ENCODE data around the gene RANGAP1.
A peak's percentile ranks its signal among the peaks of the same experiment; 100 is the strongest.

Gene RANGAP1

GRCh38 chr22:41240377-41241132, 45.4 kb downstream of the RANGAP1 start, which contains the start of gene CHADL:
Gene CHADL (minus strand): TSS chr22:41240931. CDS start chr22:41240881, 50 bp downstream.
- H4K8ac ChIP-seq (ENCODE audit: low read length), result no peak within 1 kb of the TSS
- no peak within 1 kb of the TSS for H2BK120ac ChIP-seq (ENCODE audit: low read depth, low read length)
- H3K4me3 ChIP-seq (ENCODE audit: insufficient read depth in 1 of 2, low read depth in 1 of 2, low read length in 2 of 2), result no peak within 1 kb of the TSS
- H3K27me3 ChIP-seq (ENCODE audit: control insufficient read depth in 1 of 2, insufficient read depth in 1 of 2, low read length in 2 of 2), result peaks cover 0 to 9% of the 10 kb centered on the region in 2 experiments
- no peak within 1 kb of the TSS for H2AK5ac ChIP-seq (ENCODE audit: low read length, severe bottlenecking)
- H3K23ac ChIP-seq (ENCODE audit: low read length in 2 of 2), result peak within 1 kb of the TSS in 1 of 2 experiments; percentile 9
- H2BK15ac ChIP-seq (ENCODE audit: low read depth, poor library complexity, severe bottlenecking), result no peak within 1 kb of the TSS
- DNase-seq, result no peak
- no peak within 1 kb of the TSS for H3K4me2 ChIP-seq (ENCODE audit: low read length, poor library complexity, severe bottlenecking)
- H2BK5ac ChIP-seq (ENCODE audit: low read depth, low read length, poor library complexity, severe bottlenecking), result no peak within 1 kb of the TSS
- H4K91ac ChIP-seq (ENCODE audit: low read length), result no peak within 1 kb of the TSS
- H3K14ac ChIP-seq (ENCODE audit: low read length in 2 of 2), result no peak within 1 kb of the TSS
- H3K18ac ChIP-seq (ENCODE audit: low read depth in 1 of 2, low read length in 2 of 2), result no peak within 1 kb of the TSS
- H3K4ac ChIP-seq (ENCODE audit: low read depth in 1 of 2, low read length in 2 of 2), result no peak within 1 kb of the TSS
- peaks cover 8 to 11% of the 10 kb centered on the region in 2 experiments for H3K36me3 ChIP-seq (ENCODE audit: control insufficient read depth in 1 of 2, insufficient read depth in 2 of 2, low read depth in 1 of 2, low read length in 2 of 2)
- H3K4me1 ChIP-seq (ENCODE audit: control insufficient read depth, insufficient read depth, low read depth, low read length), result peaks cover 36% of the 10 kb centered on the region
- WGBS, result 81% methylated on average over 24 of the region's 24 CpGs
- H2AFZ ChIP-seq (ENCODE audit: low read depth, low read length), result no peak within 1 kb of the TSS
- H3K79me1 ChIP-seq (replicated peaks; ENCODE audit: low read length, poor library complexity, severe bottlenecking), result peaks cover 1% of the 10 kb centered on the region
- H2BK12ac ChIP-seq (ENCODE audit: low read length in 2 of 2), result peak within 1 kb of the TSS in 1 of 2 experiments; percentile 29
- no peaks in the 10 kb centered on the region for H3K9me3 ChIP-seq (ENCODE audit: control insufficient read depth, low read length)
- no peak within 1 kb of the TSS for H3K9ac ChIP-seq (ENCODE audit: low read length)
- no peak within 1 kb of the TSS for H3K27ac ChIP-seq (ENCODE audit: low read length, poor library complexity, severe bottlenecking)

GRCh38 chr22:41239443-41240128, 46.4 kb downstream of the RANGAP1 start:
- Histone ChIP-seq H3K14ac (ENCODE audit: low read length in 2 of 2) (no peak overlapping the region), H2BK12ac (ENCODE audit: low read length in 2 of 2) (no peak overlapping the region), H2AFZ (ENCODE audit: low read depth, low read length) (no peak overlapping the region), H3K23ac (ENCODE audit: low read length in 2 of 2) (no peak overlapping the region), H3K36me3 (ENCODE audit: control insufficient read depth in 1 of 2, insufficient read depth in 2 of 2, low read depth in 1 of 2, low read length in 2 of 2) (peaks cover 0 to 3% of the 10 kb centered on the region in 2 experiments), H3K79me1 (replicated peaks; ENCODE audit: low read length, poor library complexity, severe bottlenecking) (peaks cover 1% of the 10 kb centered on the region), H3K27me3 (ENCODE audit: control insufficient read depth in 1 of 2, insufficient read depth in 1 of 2, low read length in 2 of 2) (peaks cover 0 to 9% of the 10 kb centered on the region in 2 experiments), H2AK5ac (ENCODE audit: low read length, severe bottlenecking) (no peak overlapping the region), H3K27ac (ENCODE audit: low read length, poor library complexity, severe bottlenecking) (no peak overlapping the region), H2BK5ac (ENCODE audit: low read depth, low read length, poor library complexity, severe bottlenecking) (no peak overlapping the region), H2BK15ac (ENCODE audit: low read depth, poor library complexity, severe bottlenecking) (no peak overlapping the region), H3K4ac (ENCODE audit: low read depth in 1 of 2, low read length in 2 of 2) (no peak overlapping the region), H3K4me1 (ENCODE audit: control insufficient read depth, insufficient read depth, low read depth, low read length) (peaks cover 36% of the 10 kb centered on the region), H4K8ac (ENCODE audit: low read length) (no peak overlapping the region), H2BK120ac (ENCODE audit: low read depth, low read length) (no peak overlapping the region), H3K4me2 (ENCODE audit: low read length, poor library complexity, severe bottlenecking) (no peak overlapping the region), H4K91ac (ENCODE audit: low read length) (no peak overlapping the region), H3K18ac (ENCODE audit: low read depth in 1 of 2, low read length in 2 of 2) (no peak overlapping the region), H3K9me3 (ENCODE audit: control insufficient read depth, low read length) (no peaks in the 10 kb centered on the region), H3K4me3 (ENCODE audit: insufficient read depth in 1 of 2, low read depth in 1 of 2, low read length in 2 of 2) (no peak overlapping the region), H3K9ac (ENCODE audit: low read length) (no peak overlapping the region)
- 83% methylated on average over 16 of the region's 16 CpGs for WGBS
- DNase-seq, result no peak

- no peak overlapping the region for H2BK15ac ChIP-seq (ENCODE audit: low read depth, poor library complexity, severe bottlenecking)
- peak overlapping the region; percentile 89 for H4K8ac ChIP-seq (ENCODE audit: low read length)
- H2BK12ac ChIP-seq (ENCODE audit: low read length in 2 of 2), result peak overlapping the region in 1 of 2 experiments; percentile 60
- H2BK120ac ChIP-seq (ENCODE audit: low read depth, low read length), result no peak overlapping the region
- H4K91ac ChIP-seq (ENCODE audit: low read length), result peak overlapping the region; percentile 88
- no peak overlapping the region for H3K4me2 ChIP-seq (ENCODE audit: low read length, poor library complexity, severe bottlenecking)
- peaks cover 0 to 9% of the 10 kb centered on the region in 2 experiments for H3K27me3 ChIP-seq (ENCODE audit: control insufficient read depth in 1 of 2, insufficient read depth in 1 of 2, low read length in 2 of 2)
- H3K18ac ChIP-seq (ENCODE audit: low read depth in 1 of 2, low read length in 2 of 2), result peak overlapping the region; percentile 64 to 68
- H2AFZ ChIP-seq (ENCODE audit: low read depth, low read length), result no peak overlapping the region
- WGBS, result 95% methylated on average over 29 of the region's 32 CpGs
- peaks cover 1% of the 10 kb centered on the region for H3K79me1 ChIP-seq (replicated peaks; ENCODE audit: low read length, poor library complexity, severe bottlenecking)
- H3K9ac ChIP-seq (ENCODE audit: low read length), result peak overlapping the region; percentile 57
- H3K4me1 ChIP-seq (ENCODE audit: control insufficient read depth, insufficient read depth, low read depth, low read length), result peaks cover 36% of the 10 kb centered on the region
- H2BK5ac ChIP-seq (ENCODE audit: low read depth, low read length, poor library complexity, severe bottlenecking), result no peak overlapping the region
- H3K4me3 ChIP-seq (ENCODE audit: insufficient read depth in 1 of 2, low read depth in 1 of 2, low read length in 2 of 2), result no peak overlapping the region
- H3K4ac ChIP-seq (ENCODE audit: low read depth in 1 of 2, low read length in 2 of 2), result peak overlapping the region; percentile 40 to 95
- H3K36me3 ChIP-seq (ENCODE audit: control insufficient read depth in 1 of 2, insufficient read depth in 2 of 2, low read depth in 1 of 2, low read length in 2 of 2), result peaks cover 0 to 3% of the 10 kb centered on the region in 2 experiments
- H3K14ac ChIP-seq (ENCODE audit: low read length in 2 of 2), result peak overlapping the region in 1 of 2 experiments; percentile 53
- no peak for DNase-seq
- no peak overlapping the region for H3K23ac ChIP-seq (ENCODE audit: low read length in 2 of 2)
- peak overlapping the region; percentile 61 for H2AK5ac ChIP-seq (ENCODE audit: low read length, severe bottlenecking)
- H3K9me3 ChIP-seq (ENCODE audit: control insufficient read depth, low read length), result no peaks in the 10 kb centered on the region
- H3K27ac ChIP-seq (ENCODE audit: low read length, poor library complexity, severe bottlenecking), result no peak overlapping the region
Measured at GRCh38 chr22:41238570-41239442, 47.2 kb downstream of the RANGAP1 start.

All from mesenchymal stem cell (in vitro differentiated cells and primary cell).